GM19328 (cell line): Measurements from ENCODE around the gene NDUFS6.

Source experiments
- ATAC-seq: cut with Tn5 transposase; IDR thresholded peaks from one replicate; pipeline ENCODE4 v1.9.1; 2021; ENCODE audit warnings: mild to moderate bottlenecking, moderate library complexity; ENCODE audit not compliant: unreplicated experiment

NDUFS6 gene

GRCh38 chr5:1847056-1847455, 45.8 kb downstream of the NDUFS6 start:
- no peak for ATAC-seq

GRCh38 chr5:1847611-1848010, 46.4 kb downstream of the NDUFS6 start:
- no peak for ATAC-seq

- no peak for ATAC-seq
Measured at GRCh38 chr5:1850324-1851154, 49.3 kb downstream of the NDUFS6 start.

GRCh38 chr5:1851290-1851934, 50.2 kb downstream of the NDUFS6 start:
- ATAC-seq: no peak

GRCh38 chr5:1852324-1852947, 51.2 kb downstream of the NDUFS6 start:
- no peak for ATAC-seq

GRCh38 chr5:1853531-1853930, 52.3 kb downstream of the NDUFS6 start:
- no peak for ATAC-seq

- ATAC-seq: no peak
Measured at GRCh38 chr5:1855075-1855474, 53.9 kb downstream of the NDUFS6 start.

- ATAC-seq: no peak
Measured at GRCh38 chr5:1855596-1855995, 54.4 kb downstream of the NDUFS6 start.

- no peak for ATAC-seq
Measured at GRCh38 chr5:1856596-1857255, 55.5 kb downstream of the NDUFS6 start.

GRCh38 chr5:1857256-1857600, 56.0 kb downstream of the NDUFS6 start:
- ATAC-seq: no peak

GRCh38 chr5:1858436-1858835, 57.2 kb downstream of the NDUFS6 start:
- no peak for ATAC-seq

- ATAC-seq: no peak
Measured at GRCh38 chr5:1859099-1859498, 57.9 kb downstream of the NDUFS6 start.

GRCh38 chr5:1860021-1860610, 58.9 kb downstream of the NDUFS6 start:
- no peak for ATAC-seq

- ATAC-seq: no peak
Measured at GRCh38 chr5:1860949-1861348, 59.7 kb downstream of the NDUFS6 start.

- ATAC-seq: no peak
Measured at GRCh38 chr5:1864896-1865440, 63.8 kb downstream of the NDUFS6 start.

- ATAC-seq: no peak
Measured at GRCh38 chr5:1865486-1865885, 64.3 kb downstream of the NDUFS6 start.
